CD14-positive monocyte (primary cell): ENCODE results near the gene ZDHHC8. TPM values are rescaled to one million over a fixed set of nuclear protein-coding genes. Genes with fewer than 3 reads are reported as not detected.

Experiments
- DNase-seq, 3 donors: peaks; one replicate each; pipeline ENCODE4 v3.0.0-alpha.2; 2011 to 2022
- H2AFZ ChIP-seq: 2 replicates; pipeline ENCODE4 v1.6.0; 2012; ENCODE audit warnings: mild to moderate bottlenecking, low read depth, low read length, inconsistent platforms; ENCODE audit not compliant: insufficient read depth, poor library complexity, severe bottlenecking
- H3K27ac ChIP-seq, 2 donors: 1 replicate in 1 of 2; 2 replicates in 1 of 2; pipeline ENCODE4 v1.5.1; 2012 to 2013; ENCODE audit warnings: low read length in 2 of 2, control low read depth in 1 of 2, inconsistent platforms in 1 of 2, low read depth in 1 of 2, mild to moderate bottlenecking in 1 of 2
- H3K27me3 ChIP-seq, 2 donors: one replicate each; pipeline versions ENCODE4 v1.6.0 to v1.6.1; 2011 to 2013; ENCODE audit warnings: low read length in 2 of 2; ENCODE audit not compliant: control insufficient read depth in 2 of 2, insufficient read depth in 2 of 2
- H3K36me3 ChIP-seq, 2 donors: replicated peaks in 1 of 2; 1 replicate in 1 of 2; 2 replicates in 1 of 2; pipeline versions ENCODE4 v1.5.1 to v1.6.1; 2012 to 2013; ENCODE audit warnings: low read length in 2 of 2, control low read depth in 1 of 2, inconsistent platforms in 1 of 2, mild to moderate bottlenecking in 1 of 2; ENCODE audit not compliant: insufficient read depth in 2 of 2, control insufficient read depth in 1 of 2
- H3K4me1 ChIP-seq, 2 donors: 1 replicate in 1 of 2; 2 replicates in 1 of 2; pipeline versions ENCODE4 v1.5.1 to v1.6.1; 2012 to 2013; ENCODE audit warnings: low read length in 2 of 2, control low read depth in 1 of 2, inconsistent platforms in 1 of 2, mild to moderate bottlenecking in 1 of 2, moderate library complexity in 1 of 2; ENCODE audit not compliant: insufficient read depth in 2 of 2, control insufficient read depth in 1 of 2
- H3K4me2 ChIP-seq: replicated peaks from 2 replicates; pipeline ENCODE3; 2012; ENCODE audit warnings: low read length, moderate library complexity, mild to moderate bottlenecking; ENCODE audit not compliant: poor library complexity, severe bottlenecking; ENCODE audit errors: extremely low read depth
- H3K4me3 ChIP-seq, 3 experiments: fragments of 200-600 bp in 1 of 3; sonication (generic) in 1 of 3; replicated peaks in 1 of 3; 1 replicate in 2 of 3; 2 replicates in 1 of 3; pipeline ENCODE4 v1.5.1; 2011 to 2013; ENCODE audit warnings: low read length in 3 of 3, mild to moderate bottlenecking in 3 of 3, control low read depth in 2 of 3, low read depth in 2 of 3, inconsistent platforms in 1 of 3, moderate library complexity in 1 of 3
- H3K79me2 ChIP-seq: 2 replicates; pipeline ENCODE4 v1.6.0; 2012; ENCODE audit warnings: mild to moderate bottlenecking, control low read depth, inconsistent platforms, low read length, moderate library complexity; ENCODE audit not compliant: insufficient read depth
- H3K9ac ChIP-seq: 2 replicates; pipeline ENCODE4 v1.6.0; 2017; ENCODE audit warnings: low read length, mild to moderate bottlenecking; ENCODE audit not compliant: insufficient read depth, poor library complexity, severe bottlenecking
- H3K9me3 ChIP-seq, 2 donors: replicated peaks in 1 of 2; 1 replicate in 1 of 2; 2 replicates in 1 of 2; pipeline versions ENCODE4 v1.5.1 to v1.6.1; 2012 to 2013; ENCODE audit warnings: low read length in 2 of 2, control low read depth in 1 of 2; ENCODE audit not compliant: control insufficient read depth in 1 of 2, insufficient read depth in 1 of 2
- H4K20me1 ChIP-seq: 2 replicates; pipeline ENCODE4 v1.6.0; 2012; ENCODE audit warnings: mild to moderate bottlenecking, low read length, control low read depth, moderate library complexity; ENCODE audit not compliant: insufficient read depth
- H3K27ac Mint-ChIP-seq, 7 donors: one replicate each; pipeline ENCODE4 v1.8.0; 2020; ENCODE audit warnings: mild to moderate bottlenecking in 7 of 7, mixed read lengths in 7 of 7, moderate library complexity in 6 of 7, inconsistent platforms in 2 of 7
- H3K27me3 Mint-ChIP-seq, 3 donors: one replicate each; pipeline ENCODE4 v1.8.0; 2021 to 2022; ENCODE audit warnings: low read depth in 3 of 3, mild to moderate bottlenecking in 3 of 3, mixed read lengths in 3 of 3, moderate library complexity in 3 of 3, inconsistent platforms in 1 of 3
- H3K36me3 Mint-ChIP-seq, 2 donors: one replicate each; pipeline ENCODE4 v1.8.0; 2020; ENCODE audit warnings: mixed read lengths in 2 of 2, inconsistent platforms in 1 of 2, mild to moderate bottlenecking in 1 of 2
- H3K4me1 Mint-ChIP-seq: one replicate; pipeline ENCODE4 v1.8.0; 2020; ENCODE audit warnings: mild to moderate bottlenecking, mixed read lengths
- H3K4me3 Mint-ChIP-seq, 2 donors: one replicate each; pipeline ENCODE4 v1.8.0; 2020; ENCODE audit warnings: mild to moderate bottlenecking in 2 of 2, mixed read lengths in 2 of 2, moderate library complexity in 1 of 2
- H3K9me3 Mint-ChIP-seq, 7 donors: one replicate each; pipeline ENCODE4 v1.8.0; 2020 to 2022; ENCODE audit warnings: mixed read lengths in 7 of 7, mild to moderate bottlenecking in 6 of 7, moderate library complexity in 6 of 7, inconsistent platforms in 2 of 7
- CTCF ChIP-seq: fragments of 200-600 bp; IDR thresholded peaks from one replicate; pipeline ENCODE4 v1.8.0; 2022; ENCODE audit warnings: antibody characterized with exemption, mild to moderate bottlenecking
- whole genome bisulfite sequencing: methylation state at CpG from one replicate; pipeline ENCODE4 v1.1.5; 2013; ENCODE audit warnings: missing lambda C conversion rate; ENCODE audit not compliant: insufficient coverage; 5-methylcytosine and 5-hydroxymethylcytosine counted together
- intact Hi-C, 2 donors: fragments of 100-400 bp; cut with micrococcal nuclease; formaldehyde crosslinking; loops; one replicate each; pipeline versions ENCODE4 v1.15.0 to v1.15.1; 2023
- polyA plus RNA-seq, 3 donors: library from polyadenylated mRNA; depleted of rRNA in 1 of 3; unstranded in 2 of 3; stranded (reverse) in 1 of 3; fragments of 300-500 nt in 2 of 3; fragments of >200 nt in 1 of 3; fragmentation: Illumina TruSeq in 2 of 3; gene quantifications; 1 replicate in 2 of 3; 2 replicates in 1 of 3; pipeline ENCODE4 v1.2.3, GENCODE V29; 2012 to 2021

ZDHHC8 gene
- polyA plus RNA-seq, 3 donors = 0.73 to 76.3 (median 1.1) TPM

- Histone ChIP-seq H3K79me2 (peaks cover 67% of the 10 kb centered on the region), H3K9ac (no peak overlapping the region), H4K20me1 (peaks cover 46% of the 10 kb centered on the region), H3K27me3 (no peaks in the 10 kb centered on the region), H2AFZ (no peak overlapping the region), H3K4me2 (no peak overlapping the region), H3K4me3 (no peak overlapping the region), H3K4me1 (peaks cover 11 to 14% of the 10 kb centered on the region in 2 donors), H3K9me3 (no peaks in the 10 kb centered on the region), H3K36me3 (peaks cover 35 to 42% of the 10 kb centered on the region in 2 donors), H3K27ac (peak overlapping the region in 1 of 2 donors; percentile 33)
- no peak for DNase-seq
- peaks cover 39 to 43% of the 10 kb centered on the region in 2 donors for H3K36me3 Mint-ChIP-seq
- H3K4me3 Mint-ChIP-seq = no peak overlapping the region
- 95% methylated on average over 10 of the region's 10 CpGs for whole genome bisulfite sequencing
- no peaks in the 10 kb centered on the region for H3K27me3 Mint-ChIP-seq
- no peak for TF ChIP-seq CTCF
- H3K27ac Mint-ChIP-seq = peak overlapping the region in 5 of 7 donors; percentile 42 to 78 (median 53)
- H3K9me3 Mint-ChIP-seq = no peaks in the 10 kb centered on the region
- intact Hi-C loops = loop anchor here in 1 of 2 donors (5.0 kb wide), 1 partner anchor 62 kb away; the partner anchor contains the start of gene TANGO2
- H3K4me1 Mint-ChIP-seq = peaks cover 37% of the 10 kb centered on the region
Measured at GRCh38 chr22:20083891-20084546, 47.6 kb upstream of the ZDHHC8 start.

- DNase-seq = no peak
Measured at GRCh38 chr22:20084547-20085413, 46.8 kb upstream of the ZDHHC8 start.

More at GRCh38 chr22:20084547-20085413, 46.8 kb upstream of the ZDHHC8 start:
- Histone ChIP-seq H3K27ac (peak overlapping the region in 1 of 2 donors; percentile 33), H3K9me3 (no peaks in the 10 kb centered on the region), H3K9ac (no peak overlapping the region), H2AFZ (no peak overlapping the region), H3K79me2 (peaks cover 67% of the 10 kb centered on the region), H4K20me1 (peaks cover 46% of the 10 kb centered on the region), H3K4me1 (peaks cover 10 to 11% of the 10 kb centered on the region in 2 donors), H3K27me3 (no peaks in the 10 kb centered on the region), H3K4me3 (no peak overlapping the region), H3K4me2 (no peak overlapping the region), H3K36me3 (peaks cover 42 to 49% of the 10 kb centered on the region in 2 donors)
- peak; percentile 36 for TF ChIP-seq CTCF
- no peak overlapping the region for H3K4me3 Mint-ChIP-seq
- intact Hi-C loops = loop anchor here in 1 of 2 donors (5.0 kb wide), 1 partner anchor 62 kb away; the partner anchor contains the start of gene TANGO2
- no peaks in the 10 kb centered on the region for H3K9me3 Mint-ChIP-seq
- peaks cover 47 to 51% of the 10 kb centered on the region in 2 donors for H3K36me3 Mint-ChIP-seq
- 89% methylated on average over 21 of the region's 23 CpGs for WGBS
- H3K4me1 Mint-ChIP-seq = peaks cover 33% of the 10 kb centered on the region
- H3K27ac Mint-ChIP-seq = peak overlapping the region in 6 of 7 donors; percentile 33 to 78 (median 54)
- no peaks in the 10 kb centered on the region for H3K27me3 Mint-ChIP-seq
